ENCODE data around the gene TXNDC5.

The TXNDC5 gene

GRCh38 chr6:7910654-7911344 is at the start of gene TXNDC5:
TSS of gene TXNDC5 (minus strand) at chr6:7910788. CDS start at chr6:7910776, 12 bp downstream.
- DNase-seq = peak; percentile 73

DNA sequence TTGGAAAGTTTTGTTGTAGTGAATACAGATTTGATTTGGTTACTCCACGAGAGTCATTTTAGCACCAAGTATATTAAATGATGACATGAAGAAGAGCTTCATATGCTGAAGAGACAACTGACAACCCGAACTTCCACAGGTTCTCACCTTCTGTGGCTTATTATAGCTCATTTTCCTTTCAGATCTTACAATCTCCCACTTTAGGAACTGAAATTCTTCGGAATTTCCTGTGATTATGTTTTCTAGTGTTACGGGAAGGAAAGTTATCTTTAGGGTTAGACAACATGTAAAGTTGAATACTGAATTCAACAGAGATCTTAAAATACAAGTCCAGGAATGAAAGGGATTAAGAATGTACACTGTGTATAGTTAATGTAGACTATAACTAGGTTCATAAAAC is 49.6 kb upstream of the TXNDC5 start:
- DNase-seq = no peak

DNA sequence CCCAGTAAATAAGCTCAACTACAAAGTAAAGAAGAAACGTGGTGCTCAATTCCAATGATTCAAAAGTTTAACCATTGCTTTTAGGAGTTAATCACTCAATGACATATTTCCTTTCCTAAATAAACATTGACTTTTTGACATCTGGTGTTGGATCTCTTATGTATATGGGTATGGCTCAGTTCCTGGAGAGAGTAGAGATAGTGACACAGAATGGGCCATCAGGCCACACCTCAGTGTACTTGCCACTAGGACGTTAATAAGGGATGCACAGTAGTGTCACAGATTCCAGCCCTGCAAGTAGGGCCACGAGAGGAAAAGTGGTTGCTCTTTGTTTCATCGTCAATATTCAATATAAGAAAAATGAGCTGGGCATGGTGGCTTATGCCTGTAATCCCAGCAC is 48.9 kb upstream of the TXNDC5 start:
- DNase-seq = no peak

GRCh38 chr6:7958464-7958863 is 47.9 kb upstream of the TXNDC5 start:
- no peak for DNase-seq

- DNase-seq = no peak
Measured at GRCh38 chr6:7956257-7956656, 45.7 kb upstream of the TXNDC5 start.

DNA sequence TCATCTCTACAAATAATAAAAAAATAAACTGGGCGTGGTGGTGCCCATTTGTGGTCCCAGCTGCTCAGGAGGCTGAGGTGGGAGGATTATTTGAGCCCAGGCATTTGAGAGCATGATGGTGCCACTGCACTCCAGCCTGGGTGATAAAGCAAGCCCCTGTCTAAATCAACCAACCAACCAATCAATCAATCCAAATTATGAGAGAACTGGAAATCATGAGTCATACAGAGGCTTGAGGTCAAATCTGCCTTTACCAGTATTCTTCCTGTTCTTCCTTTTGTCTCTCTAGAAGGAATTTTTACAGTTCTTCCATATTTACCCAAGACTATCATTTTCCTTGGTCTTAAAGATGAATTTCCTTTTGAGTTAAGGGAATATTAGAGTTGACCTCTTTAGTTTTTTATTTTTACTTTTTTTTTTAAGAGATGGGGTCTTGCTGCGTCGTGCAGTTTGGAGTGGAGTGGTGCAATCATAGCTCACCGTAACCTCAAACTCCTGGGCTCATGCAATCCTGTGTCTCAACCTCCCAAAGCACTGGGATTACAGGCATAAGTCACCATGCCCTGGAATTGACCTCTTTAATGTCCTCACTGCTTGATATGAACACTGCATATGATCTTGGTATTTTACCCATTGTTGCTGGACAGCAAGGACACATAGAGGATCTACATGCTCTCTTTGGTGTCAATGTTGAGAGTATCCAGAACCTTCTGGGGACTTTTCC is 44.1 kb upstream of the TXNDC5 start:
- DNase-seq = no peak

- DNase-seq = no peak
Measured at GRCh38 chr6:7953753-7954152, 43.2 kb upstream of the TXNDC5 start.

DNA sequence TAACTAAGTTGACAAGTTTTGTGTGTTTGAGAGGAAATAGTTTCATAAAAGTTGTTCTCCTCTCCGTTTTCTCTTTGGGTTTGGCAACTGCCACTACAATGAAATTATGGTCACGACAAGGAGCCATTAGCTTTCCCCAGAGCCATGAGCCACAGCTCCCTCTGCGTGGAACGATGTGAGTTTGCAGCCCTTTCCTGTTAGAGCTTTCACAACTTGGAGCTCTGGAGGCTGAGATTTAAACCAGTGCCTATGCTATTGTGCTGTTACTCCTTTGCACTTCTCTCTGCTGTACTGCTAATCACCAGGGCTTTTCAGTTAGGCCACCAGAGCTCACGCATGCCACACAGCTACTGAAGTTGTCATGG is 29.3 kb upstream of the TXNDC5 start:
- no peak for DNase-seq

DNA sequence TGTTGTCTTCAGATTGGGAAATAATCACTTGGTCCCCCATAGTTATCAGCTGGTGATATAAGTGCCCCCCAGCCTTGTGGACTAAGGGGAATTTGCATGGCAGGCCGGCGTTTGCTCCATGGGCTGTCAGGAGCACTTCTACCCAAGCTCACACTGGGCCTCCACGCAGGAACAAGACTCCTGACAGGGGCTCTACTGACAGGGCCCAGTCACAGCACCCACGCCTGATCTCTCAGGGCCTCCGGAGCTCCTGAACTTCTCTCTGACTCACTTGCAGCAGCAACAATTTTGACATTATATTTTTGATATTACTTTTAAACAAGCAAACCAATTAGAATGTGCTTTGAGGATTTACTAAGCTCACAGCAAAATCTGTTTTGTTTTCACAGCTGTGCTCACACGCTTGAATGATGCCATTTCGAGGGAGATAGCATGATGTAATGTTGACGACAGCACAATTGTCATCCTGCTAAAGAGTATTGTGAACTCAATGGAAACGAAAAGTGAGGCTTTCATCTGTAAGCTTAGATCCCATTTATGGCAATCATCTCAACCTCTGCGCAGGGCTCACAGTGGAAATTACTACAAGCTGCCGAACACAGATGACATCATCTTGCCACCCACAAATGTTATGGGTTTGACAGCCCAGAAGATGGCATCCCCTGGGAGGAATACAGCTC is 28.7 kb upstream of the TXNDC5 start:
- DNase-seq = no peak

- DNase-seq = no peak
Measured at GRCh38 chr6:7938562-7939183, 28.1 kb upstream of the TXNDC5 start.

DNA sequence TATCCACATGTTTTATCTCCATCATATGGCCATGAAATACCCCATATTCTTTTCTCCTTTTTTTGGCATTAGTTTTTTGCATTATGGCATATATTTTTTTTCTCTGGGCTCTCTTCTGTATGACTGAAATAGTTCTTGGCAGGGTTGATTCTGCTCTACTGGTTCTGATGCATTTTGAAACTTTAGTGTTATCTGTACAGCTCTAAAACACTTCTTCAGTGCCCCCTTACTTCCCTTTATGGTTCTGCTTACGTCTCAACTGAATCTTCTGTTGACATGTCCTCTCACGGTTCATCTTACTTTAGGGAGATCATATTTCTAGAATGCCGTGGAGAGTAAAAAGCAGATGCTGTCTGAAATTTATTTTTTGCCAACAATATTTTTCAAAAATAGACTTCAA is 23.2 kb upstream of the TXNDC5 start:
- no peak for DNase-seq

- DNase-seq = no peak
Measured at GRCh38 chr6:7932625-7933024, 22.0 kb upstream of the TXNDC5 start.

- DNase-seq = no peak
Measured at GRCh38 chr6:7924867-7925266, 14.3 kb upstream of the TXNDC5 start.

GRCh38 chr6:7922596-7922995 is 12.0 kb upstream of the TXNDC5 start:
- DNase-seq = no peak

- DNase-seq = no peak
Measured at GRCh38 chr6:7921632-7922092, 11.1 kb upstream of the TXNDC5 start.

- DNase-seq = no peak
Measured at GRCh38 chr6:7921046-7921445, 10.5 kb upstream of the TXNDC5 start.

- DNase-seq = no peak
Measured at GRCh38 chr6:7920425-7920824, 9.8 kb upstream of the TXNDC5 start.

DNA sequence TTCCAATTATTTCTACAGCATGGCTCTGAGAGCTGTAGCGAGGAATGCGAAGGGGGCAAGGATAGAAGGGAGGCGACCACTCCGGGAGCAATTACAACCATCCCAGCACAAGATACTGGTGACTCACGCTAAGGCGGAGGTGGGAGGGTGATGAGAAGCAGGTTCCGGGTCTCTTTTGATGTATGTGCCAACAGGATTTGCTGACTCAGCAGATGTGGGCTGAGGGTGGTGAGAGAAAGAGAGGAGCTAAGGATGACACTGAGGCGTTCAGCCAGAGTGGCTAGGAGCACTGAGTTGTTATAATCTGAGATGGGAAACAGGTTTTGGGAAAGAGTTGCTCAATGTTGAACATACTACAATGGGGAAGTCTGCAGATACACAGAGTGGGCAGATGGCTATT is 9.3 kb upstream of the TXNDC5 start:
- no peak for DNase-seq

- DNase-seq = no peak
Measured at GRCh38 chr6:7918403-7918802, 7.8 kb upstream of the TXNDC5 start.

- DNase-seq = no peak
Measured at GRCh38 chr6:7917729-7918128, 7.1 kb upstream of the TXNDC5 start.

DNA sequence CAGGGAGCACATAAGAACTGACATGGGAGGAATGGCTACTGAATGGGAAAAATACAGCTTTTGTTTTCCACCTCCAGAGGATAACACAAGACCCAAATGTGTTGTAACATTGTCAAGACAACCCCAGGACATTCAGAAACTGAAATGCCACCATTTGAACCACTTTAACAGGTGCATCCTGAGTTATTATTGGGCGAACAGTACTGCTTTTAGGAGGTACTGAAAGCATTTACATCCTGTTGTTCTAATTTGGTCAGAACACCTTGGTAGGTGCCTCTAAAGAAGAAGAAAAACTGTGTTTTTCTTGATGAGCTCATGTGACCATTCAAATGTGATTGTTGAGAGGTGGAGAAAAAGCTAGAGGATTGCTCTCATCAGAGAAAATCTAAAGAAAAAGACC is 6.4 kb upstream of the TXNDC5 start:
- DNase-seq = no peak

DNA sequence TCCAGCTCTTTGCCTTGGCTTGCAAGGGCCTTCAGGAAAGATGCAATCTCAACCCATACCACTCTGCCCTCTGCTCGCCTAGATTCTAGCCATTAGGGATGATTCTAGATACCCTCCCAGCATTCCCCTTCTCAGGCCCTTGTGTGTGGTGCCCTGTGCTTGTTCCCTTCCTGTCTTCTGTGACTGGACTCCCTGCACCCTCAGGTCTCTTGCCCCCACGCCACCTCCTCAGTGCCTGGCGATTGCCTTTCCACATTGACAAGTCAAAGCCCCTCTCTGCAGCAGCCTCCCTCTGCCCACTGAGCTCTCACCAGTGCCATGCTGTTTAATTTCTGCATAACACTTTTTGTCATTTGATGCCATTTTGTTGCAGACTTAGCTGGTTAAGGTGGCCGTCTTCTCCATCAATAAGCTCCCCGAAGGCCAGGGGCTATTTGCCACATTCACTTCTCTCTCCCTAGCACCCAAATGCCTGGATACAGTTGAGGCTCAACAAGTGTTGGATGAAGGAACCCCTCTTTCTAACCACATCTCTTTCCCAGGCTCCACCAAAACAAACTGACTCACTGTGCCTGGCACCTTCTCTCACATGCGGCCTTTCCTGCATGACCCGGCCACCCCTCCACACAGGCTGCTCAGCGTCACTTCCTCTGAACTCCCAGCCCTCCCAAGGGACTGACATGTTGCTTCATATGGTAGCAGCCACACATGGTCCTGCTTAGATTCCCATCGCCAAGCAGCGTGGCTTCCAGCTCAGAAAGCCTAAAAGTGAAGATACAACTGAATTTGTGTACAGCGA is 4.6 kb upstream of the TXNDC5 start:
- DNase-seq = no peak

- no peak for DNase-seq
Measured at GRCh38 chr6:7914311-7914710, 3.7 kb upstream of the TXNDC5 start.

Data from NCI-H2171 (cell line).